Common myeloid progenitor, CD34-positive (primary cell): ENCODE data around the gene OR2D3.
"Not testable (repeated sequence)": the region's sequence is repeated elsewhere in the genome, so short reads cannot be mapped to it uniquely, and the experiment has no call there.

ENCODE experiments used
- CTCF ChIA-PET: fragments of 350-600 bp; sonication (Branson Sonifier 250); formaldehyde crosslinking; loops from one replicate; lab custom pipeline; 2021; ENCODE audit warnings: antibody characterized with exemption; lab: Charles Lee
- POLR2A ChIA-PET: fragments of 350-600 bp; sonication (Branson Sonifier 250); formaldehyde crosslinking; loops from one replicate; lab custom pipeline; 2021; ENCODE audit warnings: antibody characterized with exemption; lab: Charles Lee
- DNase-seq, 3 donors: peaks; one replicate each; pipeline versions ENCODE4 v3.0.0 to v3.0.0-alpha.2; 2013
- H3K27ac ChIP-seq, 2 experiments: 1 replicate in 1 of 2; 2 replicates in 1 of 2; pipeline ENCODE4 v1.7.0; 2013; ENCODE audit warnings: inconsistent platforms in 2 of 2, low read length in 2 of 2, mild to moderate bottlenecking in 2 of 2, low read depth in 1 of 2, moderate library complexity in 1 of 2; ENCODE audit not compliant: severe bottlenecking in 2 of 2, insufficient read depth in 1 of 2, poor library complexity in 1 of 2
- H3K27me3 ChIP-seq, 5 experiments: replicated peaks in 2 of 5; 1 replicate in 3 of 5; 2 replicates in 2 of 5; pipeline versions ENCODE4 v1.6.1 to v1.7.0; 2013; ENCODE audit warnings: low read length in 4 of 5, mild to moderate bottlenecking in 2 of 5, moderate library complexity in 2 of 5, inconsistent platforms in 1 of 5; ENCODE audit not compliant: insufficient read depth in 5 of 5, control insufficient read depth in 4 of 5
- H3K36me3 ChIP-seq, 4 experiments: 1 replicate in 2 of 4; 2 replicates in 2 of 4; pipeline versions ENCODE4 v1.6.1 to v1.7.0; 2013; ENCODE audit warnings: low read length in 3 of 4, control low read depth in 1 of 4, mild to moderate bottlenecking in 1 of 4; ENCODE audit not compliant: control insufficient read depth in 4 of 4, insufficient read depth in 4 of 4
- H3K4me1 ChIP-seq, 4 experiments: 1 replicate in 3 of 4; 2 replicates in 1 of 4; pipeline versions ENCODE4 v1.6.1 to v1.7.1; 2013; ENCODE audit warnings: low read length in 3 of 4, mild to moderate bottlenecking in 3 of 4, control low read depth in 1 of 4, inconsistent platforms in 1 of 4, moderate library complexity in 1 of 4; ENCODE audit not compliant: control insufficient read depth in 4 of 4, insufficient read depth in 4 of 4; ENCODE audit errors: control extremely low read depth in 1 of 4
- H3K4me3 ChIP-seq, 7 experiments: 1 replicate in 4 of 7; 2 replicates in 3 of 7; pipeline versions ENCODE4 v1.5.1 to v1.7.0; 2013; ENCODE audit warnings: mild to moderate bottlenecking in 7 of 7, low read length in 6 of 7, moderate library complexity in 6 of 7, inconsistent platforms in 2 of 7, low read depth in 2 of 7, control low read depth in 1 of 7; ENCODE audit not compliant: insufficient read depth in 4 of 7, control insufficient read depth in 1 of 7; ENCODE audit errors: extremely low read depth in 1 of 7
- H3K9me3 ChIP-seq, 5 experiments: 1 replicate in 4 of 5; 2 replicates in 1 of 5; pipeline versions ENCODE4 v1.6.1 to v1.7.1; 2013; ENCODE audit warnings: low read length in 4 of 5, mild to moderate bottlenecking in 2 of 5, inconsistent platforms in 1 of 5, low read depth in 1 of 5, moderate library complexity in 1 of 5; ENCODE audit not compliant: control insufficient read depth in 4 of 5, insufficient read depth in 2 of 5; ENCODE audit errors: control extremely low read depth in 1 of 5
- WGBS: methylation state at CpG from one replicate; pipeline ENCODE4 v1.1.5; 2013; ENCODE audit not compliant: insufficient coverage; 5-methylcytosine and 5-hydroxymethylcytosine counted together

OR2D3 gene

GRCh38 chr11:6962141-6962540 is 41.3 kb downstream of the OR2D3 start:
- CTCF ChIA-PET = no interaction called here
- Histone ChIP-seq H3K4me3 (no peak overlapping the region), H3K4me1 (no peaks in the 10 kb centered on the region), H3K27me3 (no peaks in the 10 kb centered on the region), H3K27ac (no peak overlapping the region), H3K36me3 (no peaks in the 10 kb centered on the region), H3K9me3 (no peaks in the 10 kb centered on the region)
- no peak for DNase-seq
- POLR2A ChIA-PET = no interaction called here

- ChIA-PET CTCF (no interaction called here), POLR2A (no interaction called here)
- H3K9me3 ChIP-seq = no peaks in the 10 kb centered on the region
- H3K4me3 ChIP-seq = no peak overlapping the region
- no peaks in the 10 kb centered on the region for H3K4me1 ChIP-seq
- H3K27me3 ChIP-seq = no peaks in the 10 kb centered on the region
- no peak overlapping the region for H3K27ac ChIP-seq
- no peak for DNase-seq
- no CpG with 5 or more reads among the region's 1 CpG for WGBS
- no peaks in the 10 kb centered on the region for H3K36me3 ChIP-seq
These were observed 41.9 kb downstream of the OR2D3 start for GRCh38 chr11:6962673-6963072.

- ChIA-PET POLR2A (no interaction called here), CTCF (no interaction called here)
These were observed 48.0 kb downstream of the OR2D3 start for GRCh38 chr11:6968816-6969215.

GRCh38 chr11:6969854-6970253 is 49.1 kb downstream of the OR2D3 start:
- H3K27me3 ChIP-seq, H3K4me3 ChIP-seq, H3K36me3 ChIP-seq, CTCF ChIA-PET, H3K27ac ChIP-seq, H3K4me1 ChIP-seq, POLR2A ChIA-PET, DNase-seq, H3K9me3 ChIP-seq: not testable (repeated sequence)
- WGBS = 96% methylated on average over 3 of the region's 4 CpGs

More at GRCh38 chr11:6968816-6969215, 48.0 kb downstream of the OR2D3 start:
- Histone ChIP-seq H3K36me3 (no peaks in the 10 kb centered on the region), H3K4me3 (no peak overlapping the region), H3K4me1 (no peaks in the 10 kb centered on the region), H3K27me3 (no peaks in the 10 kb centered on the region), H3K27ac (no peak overlapping the region), H3K9me3 (no peaks in the 10 kb centered on the region)
- WGBS = no CpG with 5 or more reads among the region's 1 CpG
- DNase-seq = no peak
